ENCODE measurements around the gene LDB3.

LDB3 gene

GRCh38 chr10:86651631-86652331, 16.5 kb upstream of the LDB3 start:
- DNase-seq (ENCODE audit: low read depth in 2 of 2): no peak

- DNase-seq (ENCODE audit: low read depth in 2 of 2): no peak
Measured at GRCh38 chr10:86652361-86653202, 15.7 kb upstream of the LDB3 start.

- no peak for DNase-seq (ENCODE audit: low read depth in 2 of 2)
Measured at GRCh38 chr10:86653379-86653778, 14.9 kb upstream of the LDB3 start.

- DNase-seq (ENCODE audit: low read depth in 2 of 2): no peak
Measured at GRCh38 chr10:86653987-86654386, 14.3 kb upstream of the LDB3 start.

GRCh38 chr10:86654411-86655172, 13.7 kb upstream of the LDB3 start, which contains the start of gene OPN4:
TSS of gene OPN4 (plus strand) at chr10:86654547. CDS start at chr10:86654784, 237 bp downstream.
- no peak for DNase-seq (ENCODE audit: low read depth in 2 of 2)

- DNase-seq (ENCODE audit: low read depth in 2 of 2): no peak
Measured at GRCh38 chr10:86655173-86655540, 13.2 kb upstream of the LDB3 start.

GRCh38 chr10:86655596-86655995, 12.7 kb upstream of the LDB3 start:
- no peak for DNase-seq (ENCODE audit: low read depth in 2 of 2)

GRCh38 chr10:86657011-86657395, 11.3 kb upstream of the LDB3 start:
- DNase-seq (ENCODE audit: low read depth in 2 of 2): no peak

- DNase-seq (ENCODE audit: low read depth in 2 of 2): no peak
Measured at GRCh38 chr10:86657396-86658011, 10.8 kb upstream of the LDB3 start.

GRCh38 chr10:86658261-86658741, 10.0 kb upstream of the LDB3 start:
- DNase-seq (ENCODE audit: low read depth in 2 of 2): no peak

GRCh38 chr10:86658751-86659150, 9.6 kb upstream of the LDB3 start:
- DNase-seq (ENCODE audit: low read depth in 2 of 2): no peak

- DNase-seq (ENCODE audit: low read depth in 2 of 2): no peak
Measured at GRCh38 chr10:86659161-86659691, 9.1 kb upstream of the LDB3 start.

GRCh38 chr10:86659721-86660453, 8.4 kb upstream of the LDB3 start:
- DNase-seq (ENCODE audit: low read depth in 2 of 2): no peak

- no peak for DNase-seq (ENCODE audit: low read depth in 2 of 2)
Measured at GRCh38 chr10:86661161-86662025, 6.9 kb upstream of the LDB3 start.

GRCh38 chr10:86662186-86663045, 5.9 kb upstream of the LDB3 start:
- no peak for DNase-seq (ENCODE audit: low read depth in 2 of 2)

GRCh38 chr10:86663046-86663345, 5.3 kb upstream of the LDB3 start:
- DNase-seq (ENCODE audit: low read depth in 2 of 2): no peak

- no peak for DNase-seq (ENCODE audit: low read depth in 2 of 2)
Measured at GRCh38 chr10:86663576-86664339, 4.6 kb upstream of the LDB3 start.

All from activated CD8-positive, alpha-beta memory T cell treated with anti-CD3 and anti-CD28 coated beads for 4 hours (primary cell).